Activated B cell treated with CpG ODN at 0.5 μM for 24 hours (primary cell): ENCODE data around the gene PLCD4. TPM values are rescaled to one million over a fixed set of nuclear protein-coding genes. Genes with fewer than 3 reads are reported as not detected.
A peak's percentile ranks its signal among the peaks of the same experiment; 100 is the strongest.

Experiments
- ATAC-seq: fragments of 200-7000 bp; cut with Tn5 transposase; one replicate; pipeline ENCODE4 v1.10.0; 2021; ENCODE audit warnings: low read depth, mild to moderate bottlenecking, moderate library complexity
- CTCF ChIA-PET: fragments of 350-600 bp; sonication (Branson Sonifier 250); formaldehyde crosslinking; loops from one replicate; lab custom pipeline; 2021; ENCODE audit warnings: antibody characterized with exemption; lab: Charles Lee
- POLR2A ChIA-PET: fragments of 350-600 bp; sonication (Branson Sonifier 250); formaldehyde crosslinking; loops from one replicate; lab custom pipeline; 2021; ENCODE audit warnings: antibody characterized with exemption; lab: Charles Lee
- DNase-seq: peaks from one replicate; pipeline ENCODE4 v3.0.0; 2022
- H3K27ac Mint-ChIP-seq: one replicate; pipeline ENCODE4 v1.8.0; 2020; ENCODE audit warnings: mixed read lengths
- H3K27me3 Mint-ChIP-seq: one replicate; pipeline ENCODE4 v1.8.0; 2021; ENCODE audit warnings: mixed read lengths
- H3K36me3 Mint-ChIP-seq: one replicate; pipeline ENCODE4 v1.8.0; 2021; ENCODE audit warnings: low read depth, mixed read lengths
- H3K4me1 Mint-ChIP-seq: one replicate; pipeline ENCODE4 v1.8.0; 2021; ENCODE audit warnings: mixed read lengths
- H3K4me3 Mint-ChIP-seq: one replicate; pipeline ENCODE4 v1.8.0; 2020; ENCODE audit warnings: mild to moderate bottlenecking, mixed read lengths
- H3K9me3 Mint-ChIP-seq: one replicate; pipeline ENCODE4 v1.8.0; 2020; ENCODE audit warnings: mixed read lengths
- CTCF ChIP-seq: fragments of 200-600 bp; IDR thresholded peaks from one replicate; pipeline ENCODE4 v1.8.0; 2022; ENCODE audit warnings: antibody characterized with exemption, mild to moderate bottlenecking
- intact Hi-C: fragments of 100-400 bp; cut with micrococcal nuclease; formaldehyde crosslinking; loops from one replicate; pipeline ENCODE4 v1.15.1; 2024
- total RNA-seq: library from RNA; stranded (reverse); gene quantifications from 2 replicates; pipeline ENCODE4 v1.2.3, GENCODE V29; 2022

Gene PLCD4
- 0.64 and 1.0 TPM in 2 replicates for total RNA-seq

- Mint-ChIP-seq H3K9me3 (no peaks in the 10 kb centered on the region), H3K27ac (no peak within 1 kb of the TSS), H3K27me3 (peaks cover 11% of the 10 kb centered on the region), H3K36me3 (no peaks in the 10 kb centered on the region), H3K4me1 (no peaks in the 10 kb centered on the region), H3K4me3 (no peak within 1 kb of the TSS)
- DNase-seq: no peak
- no peak for ATAC-seq
- POLR2A ChIA-PET: interaction anchor here (0.6 kb wide), 1 partner anchor 34 kb away, joined by 5 read pairs; no protein-coding TSS in a partner anchor
- TF ChIP-seq CTCF: no peak
- CTCF ChIA-PET: no interaction called here
- intact Hi-C loops: no loop called here
Measured at GRCh38 chr2:218607436-218608115, at the start of gene PLCD4. PLCD4 (plus strand) TSS chr2:218607899; CDS start chr2:218615740, 7,841 bp downstream.

GRCh38 chr2:218557941-218558340 lies 49.8 kb upstream of the PLCD4 start:
- CTCF ChIA-PET: interaction anchor here (0.5 kb wide), 1 partner anchor 202 kb away, joined by 3 read pairs; no protein-coding TSS in a partner anchor
- Mint-ChIP-seq H3K27me3 (no peaks in the 10 kb centered on the region), H3K4me1 (peaks cover 4% of the 10 kb centered on the region), H3K36me3 (peaks cover 70% of the 10 kb centered on the region), H3K9me3 (no peaks in the 10 kb centered on the region), H3K4me3 (no peak overlapping the region), H3K27ac (no peak overlapping the region)
- no peak for TF ChIP-seq CTCF
- POLR2A ChIA-PET: interaction anchor here (1.6 kb wide), 1 partner anchor 10 kb away, joined by 7 read pairs; the partner anchor contains the start of gene USP37
- intact Hi-C loops: no loop called here
- ATAC-seq (no peak), DNase-seq (no peak)

- no peak for ATAC-seq
- Mint-ChIP-seq H3K27me3 (no peaks in the 10 kb centered on the region), H3K27ac (no peak overlapping the region), H3K4me1 (peaks cover 4% of the 10 kb centered on the region), H3K36me3 (peaks cover 64% of the 10 kb centered on the region), H3K4me3 (no peak overlapping the region), H3K9me3 (no peaks in the 10 kb centered on the region)
- no peak for TF ChIP-seq CTCF
- ChIA-PET POLR2A (interaction anchor here (1.6 kb wide), 1 partner anchor 9 kb away, joined by 7 read pairs; the partner anchor contains the start of gene USP37), CTCF (no interaction called here)
- DNase-seq: no peak
- intact Hi-C loops: no loop called here
Measured at GRCh38 chr2:218558986-218559385, 48.7 kb upstream of the PLCD4 start.

GRCh38 chr2:218564056-218564455 lies 43.6 kb upstream of the PLCD4 start:
- DNase-seq (no peak), ATAC-seq (no peak)
- POLR2A ChIA-PET: no interaction called here
- Mint-ChIP-seq H3K4me3 (no peak overlapping the region), H3K27ac (no peak overlapping the region), H3K9me3 (no peaks in the 10 kb centered on the region), H3K27me3 (no peaks in the 10 kb centered on the region), H3K4me1 (peaks cover 19% of the 10 kb centered on the region), H3K36me3 (peaks cover 56% of the 10 kb centered on the region)
- intact Hi-C loops: loop anchor here (10.0 kb wide), 1 partner anchor 89 kb away; no protein-coding TSS in a partner anchor
- CTCF ChIA-PET: no interaction called here
- TF ChIP-seq CTCF: no peak

- H3K36me3 Mint-ChIP-seq: peaks cover 52% of the 10 kb centered on the region
- ChIA-PET CTCF (no interaction called here), POLR2A (interaction anchor here (1.1 kb wide), 1 partner anchor 21 kb away, joined by 3 read pairs; no protein-coding TSS in a partner anchor)
- no peaks in the 10 kb centered on the region for H3K9me3 Mint-ChIP-seq
- peak overlapping the region; percentile 15 for H3K27ac Mint-ChIP-seq
- H3K27me3 Mint-ChIP-seq: no peaks in the 10 kb centered on the region
- H3K4me3 Mint-ChIP-seq: peak overlapping the region; percentile 97
- DNase-seq: no peak
- no peak for ATAC-seq
- TF ChIP-seq CTCF: no peak
- intact Hi-C loops: loop anchor here (5.0 to 10.0 kb wide), 3 partner anchors 91 to 821 kb away; partner anchors contain the start of genes CNPPD1, DNPEP and RETREG2
- H3K4me1 Mint-ChIP-seq: peaks cover 41% of the 10 kb centered on the region
Measured at GRCh38 chr2:218566296-218566695, 41.4 kb upstream of the PLCD4 start.
